K562 (cell line): Measurements from ENCODE around the gene NTPCR. TPM values are rescaled to one million over a fixed set of nuclear protein-coding genes. Genes with fewer than 3 reads are reported as not detected.

ENCODE experiments used
- ARHGAP35 ChIP-seq: fragments of 450-650 bp; IDR thresholded peaks from 2 replicates; pipeline ENCODE4 v1.6.1; 2018; ENCODE audit not compliant: partially characterized antibody
- ARNT ChIP-seq, 2 experiments: fragments of 450-650 bp; IDR thresholded peaks; 2 replicates each; pipeline ENCODE4 v1.6.1; 2016; ENCODE audit warnings: mild to moderate bottlenecking in 1 of 2
- CBFA2T3 ChIP-seq: fragments of 450-650 bp; IDR thresholded peaks from 2 replicates; pipeline ENCODE4 v1.6.1; 2017
- FOXP1 ChIP-seq: sonication (generic); formaldehyde crosslinking; IDR thresholded peaks from 2 replicates; pipeline ENCODE4 v1.8.0; 2022; ENCODE audit warnings: mild to moderate bottlenecking, missing genetic modification reagents
- GTF2B ChIP-seq: IDR thresholded peaks from 2 replicates; pipeline ENCODE4 v1.6.1; 2011; ENCODE audit not compliant: insufficient read length; ENCODE audit errors: extremely low read depth
- HDAC8 ChIP-seq: fragments of 450-650 bp; IDR thresholded peaks from 2 replicates; pipeline ENCODE4 v1.6.1; 2016; ENCODE audit warnings: mild to moderate bottlenecking, missing genetic modification characterization, moderate library complexity, missing compliant biosample characterization
- MCM7 ChIP-seq, 2 experiments: fragments of 450-650 bp; IDR thresholded peaks; 2 replicates each; pipeline ENCODE4 v1.6.1; 2016 to 2018
- MEF2D ChIP-seq: conservative IDR thresholded peaks from 2 replicates; pipeline ENCODE4 v1.6.1; 2016; ENCODE audit warnings: low read depth, missing genetic modification characterization, missing compliant biosample characterization
- MIER1 ChIP-seq: fragments of 450-650 bp; IDR thresholded peaks from 2 replicates; pipeline ENCODE4 v1.6.1; 2016; ENCODE audit warnings: antibody characterized with exemption, mild to moderate bottlenecking, low read depth
- MNT ChIP-seq, 2 experiments: fragments of 450-650 bp; conservative IDR thresholded peaks; 2 replicates each; pipeline ENCODE4 v1.6.1; 2017; ENCODE audit warnings: mild to moderate bottlenecking in 2 of 2, moderate library complexity in 2 of 2
- MTA3 ChIP-seq: fragments of 450-650 bp; formaldehyde crosslinking; IDR thresholded peaks from 2 replicates; pipeline ENCODE4 v1.6.1; 2017; ENCODE audit warnings: mild to moderate bottlenecking, borderline replicate concordance
- PURB ChIP-seq: sonication (generic); formaldehyde crosslinking; IDR thresholded peaks from 2 replicates; pipeline ENCODE4 v1.9.0; 2021; ENCODE audit warnings: low read depth, mild to moderate bottlenecking, missing genetic modification reagents
- SP2 ChIP-seq: IDR thresholded peaks from 2 replicates; pipeline ENCODE4 v1.6.1; 2011; ENCODE audit warnings: mild to moderate bottlenecking, low read depth, low read length, moderate library complexity; ENCODE audit not compliant: poor library complexity, severe bottlenecking; ENCODE audit errors: extremely low read depth
- TAF1 ChIP-seq: IDR thresholded peaks from 2 replicates; pipeline ENCODE4 v1.6.1; 2011; ENCODE audit warnings: mild to moderate bottlenecking, low read length, moderate library complexity; ENCODE audit not compliant: insufficient read depth, control insufficient read depth, severe bottlenecking; ENCODE audit errors: extremely low read depth
- TOE1 ChIP-seq, 2 experiments: fragments of 450-650 bp in 1 of 2; sonication (generic) in 1 of 2; formaldehyde crosslinking in 1 of 2; IDR thresholded peaks; 2 replicates each; pipeline versions ENCODE4 v1.7.1 to v1.8.0; 2016 to 2022; ENCODE audit warnings: borderline replicate concordance in 2 of 2, mild to moderate bottlenecking in 2 of 2, antibody characterized with exemption in 1 of 2, inconsistent platforms in 1 of 2, low read depth in 1 of 2, missing genetic modification reagents in 1 of 2, moderate library complexity in 1 of 2
- WHSC1 ChIP-seq: IDR thresholded peaks from one replicate; pipeline ENCODE4 v1.6.1; 2012; ENCODE audit warnings: low read length, control low read depth, inconsistent platforms
- XRCC4 ChIP-seq: IDR thresholded peaks from one replicate; pipeline ENCODE4 v1.6.1; 2011; ENCODE audit not compliant: insufficient read depth, insufficient read length; ENCODE audit errors: extremely low read depth
- ZNF384 ChIP-seq: IDR thresholded peaks from 2 replicates; pipeline ENCODE4 v1.6.1; 2012; ENCODE audit warnings: low read depth, low read length, improper control_type of control experiment
- ZNF57 ChIP-seq: fragments of 450-650 bp; formaldehyde crosslinking; IDR thresholded peaks from 2 replicates; pipeline ENCODE4 v1.4.0; 2020; ENCODE audit warnings: mild to moderate bottlenecking, moderate library complexity
- ZZZ3 ChIP-seq: fragments of 450-650 bp; IDR thresholded peaks from 2 replicates; pipeline ENCODE4 v1.6.1; 2016; ENCODE audit warnings: antibody characterized with exemption, mild to moderate bottlenecking, moderate library complexity
- polyA plus RNA-seq, 8 experiments: library from polyadenylated mRNA; depleted of rRNA in 4 of 8; stranded (reverse) in 5 of 8; unstranded in 3 of 8; fragments of >200 nt; fragmentation: Nextera tagmentation in 2 of 8; fragmentation: Illumina TruSeq in 1 of 8; extraction: Ambion mirVana in 2 of 8; extraction: Trizol in 1 of 8; gene quantifications; 2 replicates each; pipeline versions ENCODE4 v1.2.1 to v1.2.3, GENCODE V29; 2011 to 2014; ENCODE audit warnings: inconsistent platforms in 1 of 8, missing spikeins in 1 of 8
- total RNA-seq, 7 experiments: library from RNA; depleted of rRNA in 6 of 7; stranded (reverse); fragments of >200 nt in 6 of 7; fragmentation: Illumina TruSeq in 2 of 7; extraction: Trizol in 2 of 7; gene quantifications; 2 replicates each; pipeline versions ENCODE4 v1.2.1 to v1.2.3, GENCODE V29; 2011 to 2021; ENCODE audit warnings: low replicate concordance in 1 of 7
- TF ChIP-seq, protein P1 (sequence below): sonication (generic); formaldehyde crosslinking; IDR thresholded peaks from 2 replicates; pipeline ENCODE4 v1.9.0; 2022; ENCODE audit warnings: mild to moderate bottlenecking, missing genetic modification reagents
- TF ChIP-seq, protein P2 (sequence below): sonication (generic); formaldehyde crosslinking; IDR thresholded peaks from 2 replicates; pipeline ENCODE4 v1.8.0; 2022; ENCODE audit warnings: missing genetic modification reagents, mild to moderate bottlenecking, borderline replicate concordance

The NTPCR gene
- total and polyA plus RNA-seq, 9 of the 15 experiments (the other 6 are each of a cell fraction or from before 2014, with no cell fraction given): 19.3 to 105 (median 48.8) TPM

DNA sequence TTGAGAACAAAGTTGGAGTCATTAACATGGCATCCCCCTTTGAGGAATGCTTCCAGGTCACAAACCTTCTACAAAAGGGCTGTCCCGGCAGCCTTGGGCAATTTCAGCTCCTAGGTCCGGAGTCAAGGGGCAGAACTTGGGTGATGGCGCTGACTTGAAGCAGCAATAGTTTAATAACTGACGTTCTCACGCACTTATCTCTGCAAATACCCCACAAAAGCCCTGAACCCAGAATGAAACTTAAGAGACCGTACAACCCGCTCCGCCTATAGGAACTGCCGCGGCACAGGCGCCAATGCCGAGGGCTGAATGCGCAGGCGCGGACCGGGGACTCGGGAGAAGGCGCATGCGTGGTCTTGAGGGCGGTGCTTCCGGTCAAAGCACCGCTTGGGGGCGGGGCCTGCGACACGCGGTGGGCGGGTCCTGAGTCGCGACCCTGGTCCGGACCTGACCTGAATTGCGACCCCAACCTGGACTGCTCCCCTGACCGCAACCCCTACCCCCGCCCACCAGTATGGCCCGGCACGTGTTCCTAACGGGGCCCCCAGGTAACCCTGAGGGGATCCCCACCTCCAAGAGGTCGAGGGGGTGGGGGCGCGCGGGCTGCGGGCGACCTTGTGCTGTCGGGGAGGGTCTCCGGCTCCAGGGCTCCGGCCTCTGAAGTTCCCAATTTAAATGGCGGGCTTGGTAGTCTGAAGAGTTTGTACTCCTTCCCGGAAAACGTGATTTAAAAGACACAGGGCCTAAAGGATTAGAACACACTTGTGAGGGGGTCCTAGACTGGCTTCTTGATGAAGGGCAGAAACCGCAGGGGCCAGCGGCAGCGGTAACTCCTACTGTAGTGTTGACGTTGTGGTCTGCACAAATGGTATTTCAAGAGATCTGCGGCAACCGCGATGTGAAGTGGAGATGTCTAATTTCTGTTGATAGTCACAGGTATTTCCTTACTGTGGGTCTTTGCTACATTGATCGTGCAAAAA is at the start of gene NTPCR (continued):
- TF ChIP-seq PURB (CRISPR knock-in tag) (no peak), MNT (conservative IDR thresholded peaks at IDR 0.05) (peak; percentile 74 to 85), FOXP1 (CRISPR knock-in tag) (no peak), XRCC4 (no peak), CBFA2T3 (no peak), ARNT (IDR thresholded peaks at IDR 0.05) (peak in 1 of 2 experiments; percentile 39; a peak in 2 of 4 replicates), MIER1 (no peak), HDAC8 (tag) (no peak), MTA3 (peak; percentile 51; the same call in 1 of the 2 replicates), TOE1 (IDR thresholded peaks at IDR 0.05; ENCODE audit: borderline replicate concordance) (no peak), TOE1 (CRISPR knock-in tag; IDR thresholded peaks at IDR 0.05; ENCODE audit: borderline replicate concordance, low read depth) (no peak), TAF1 (peak; percentile 83), MEF2D (tag) (no peak), SP2 (no peak), ZNF384 (no peak), WHSC1 (no peak), MCM7 (IDR thresholded peaks at IDR 0.05) (no peak), GTF2B (no peak), ARHGAP35 (no peak), ZZZ3 (no peak), ZNF57 (CRISPR knock-in tag) (no peak)
- TF ChIP-seq, protein P1, sequence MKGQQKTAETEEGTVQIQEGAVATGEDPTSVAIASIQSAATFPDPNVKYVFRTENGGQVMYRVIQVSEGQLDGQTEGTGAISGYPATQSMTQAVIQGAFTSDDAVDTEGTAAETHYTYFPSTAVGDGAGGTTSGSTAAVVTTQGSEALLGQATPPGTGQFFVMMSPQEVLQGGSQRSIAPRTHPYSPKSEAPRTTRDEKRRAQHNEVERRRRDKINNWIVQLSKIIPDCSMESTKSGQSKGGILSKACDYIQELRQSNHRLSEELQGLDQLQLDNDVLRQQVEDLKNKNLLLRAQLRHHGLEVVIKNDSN (CRISPR knock-in tag): no peak
- TF ChIP-seq, protein P2, sequence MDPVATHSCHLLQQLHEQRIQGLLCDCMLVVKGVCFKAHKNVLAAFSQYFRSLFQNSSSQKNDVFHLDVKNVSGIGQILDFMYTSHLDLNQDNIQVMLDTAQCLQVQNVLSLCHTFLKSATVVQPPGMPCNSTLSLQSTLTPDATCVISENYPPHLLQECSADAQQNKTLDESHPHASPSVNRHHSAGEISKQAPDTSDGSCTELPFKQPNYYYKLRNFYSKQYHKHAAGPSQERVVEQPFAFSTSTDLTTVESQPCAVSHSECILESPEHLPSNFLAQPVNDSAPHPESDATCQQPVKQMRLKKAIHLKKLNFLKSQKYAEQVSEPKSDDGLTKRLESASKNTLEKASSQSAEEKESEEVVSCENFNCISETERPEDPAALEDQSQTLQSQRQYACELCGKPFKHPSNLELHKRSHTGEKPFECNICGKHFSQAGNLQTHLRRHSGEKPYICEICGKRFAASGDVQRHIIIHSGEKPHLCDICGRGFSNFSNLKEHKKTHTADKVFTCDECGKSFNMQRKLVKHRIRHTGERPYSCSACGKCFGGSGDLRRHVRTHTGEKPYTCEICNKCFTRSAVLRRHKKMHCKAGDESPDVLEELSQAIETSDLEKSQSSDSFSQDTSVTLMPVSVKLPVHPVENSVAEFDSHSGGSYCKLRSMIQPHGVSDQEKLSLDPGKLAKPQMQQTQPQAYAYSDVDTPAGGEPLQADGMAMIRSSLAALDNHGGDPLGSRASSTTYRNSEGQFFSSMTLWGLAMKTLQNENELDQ: no peak
